ENCODE data around the gene GPR108.

Gene GPR108

GRCh38 chr19:6712692-6713670, 24.4 kb downstream of the GPR108 start:
- Histone ChIP-seq H3K4me2 (ENCODE audit: low read length) (no peak overlapping the region), H3K79me2 (ENCODE audit: low read length) (no peaks in the 10 kb centered on the region), H3K4me1 (ENCODE audit: low read length) (no peaks in the 10 kb centered on the region), H4K20me1 (ENCODE audit: insufficient read depth, low read length) (no peaks in the 10 kb centered on the region), H3K9ac (ENCODE audit: low read length) (no peak overlapping the region), H3K27me3 (ENCODE audit: low read depth, low read length) (peaks cover 24% of the 10 kb centered on the region), H3K9me3 (ENCODE audit: insufficient read depth, low read length) (no peaks in the 10 kb centered on the region), H3K4me3 (ENCODE audit: low read length) (no peak overlapping the region), H3K36me3 (replicated peaks; ENCODE audit: low read depth, low read length) (no peaks in the 10 kb centered on the region), H3K27ac (ENCODE audit: low read length) (no peak overlapping the region), H2AFZ (ENCODE audit: low read depth, low read length) (no peak overlapping the region)
- TF ChIP-seq CTCF (IDR thresholded peaks at IDR 0.05; ENCODE audit: low read depth, low read length) (no peak), EZH2phosphoT487 (IDR thresholded peaks at IDR 0.05; ENCODE audit: low read depth) (no peak)

- no peaks in the 10 kb centered on the region for H3K36me3 ChIP-seq (replicated peaks; ENCODE audit: low read depth, low read length)
- no peaks in the 10 kb centered on the region for H3K9me3 ChIP-seq (ENCODE audit: insufficient read depth, low read length)
- H3K4me1 ChIP-seq (ENCODE audit: low read length) = no peaks in the 10 kb centered on the region
- no peak overlapping the region for H3K4me3 ChIP-seq (ENCODE audit: low read length)
- H4K20me1 ChIP-seq (ENCODE audit: insufficient read depth, low read length) = no peaks in the 10 kb centered on the region
- no peak overlapping the region for H3K27ac ChIP-seq (ENCODE audit: low read length)
- peaks cover 21% of the 10 kb centered on the region for H3K27me3 ChIP-seq (ENCODE audit: low read depth, low read length)
- H2AFZ ChIP-seq (ENCODE audit: low read depth, low read length) = no peak overlapping the region
- TF ChIP-seq EZH2phosphoT487 (IDR thresholded peaks at IDR 0.05; ENCODE audit: low read depth) = no peak
- TF ChIP-seq CTCF (IDR thresholded peaks at IDR 0.05; ENCODE audit: low read depth, low read length) = no peak
- H3K79me2 ChIP-seq (ENCODE audit: low read length) = no peaks in the 10 kb centered on the region
- no peak overlapping the region for H3K9ac ChIP-seq (ENCODE audit: low read length)
- no peak overlapping the region for H3K4me2 ChIP-seq (ENCODE audit: low read length)
Observed at GRCh38 chr19:6712231-6712630, 25.1 kb downstream of the GPR108 start.

GRCh38 chr19:6711605-6712004, 25.8 kb downstream of the GPR108 start:
- no peak overlapping the region for H3K4me3 ChIP-seq (ENCODE audit: low read length)
- H3K27ac ChIP-seq (ENCODE audit: low read length) = no peak overlapping the region
- H3K36me3 ChIP-seq (replicated peaks; ENCODE audit: low read depth, low read length) = no peaks in the 10 kb centered on the region
- H3K4me2 ChIP-seq (ENCODE audit: low read length) = no peak overlapping the region
- peaks cover 20% of the 10 kb centered on the region for H3K27me3 ChIP-seq (ENCODE audit: low read depth, low read length)
- H4K20me1 ChIP-seq (ENCODE audit: insufficient read depth, low read length) = no peaks in the 10 kb centered on the region
- H3K4me1 ChIP-seq (ENCODE audit: low read length) = no peaks in the 10 kb centered on the region
- TF ChIP-seq CTCF (IDR thresholded peaks at IDR 0.05; ENCODE audit: low read depth, low read length) = no peak
- no peak for TF ChIP-seq EZH2phosphoT487 (IDR thresholded peaks at IDR 0.05; ENCODE audit: low read depth)
- H3K9me3 ChIP-seq (ENCODE audit: insufficient read depth, low read length) = no peaks in the 10 kb centered on the region
- H2AFZ ChIP-seq (ENCODE audit: low read depth, low read length) = no peak overlapping the region
- no peaks in the 10 kb centered on the region for H3K79me2 ChIP-seq (ENCODE audit: low read length)
- no peak overlapping the region for H3K9ac ChIP-seq (ENCODE audit: low read length)

GRCh38 chr19:6711078-6711361, 26.4 kb downstream of the GPR108 start:
- H3K9me3 ChIP-seq (ENCODE audit: insufficient read depth, low read length) = no peaks in the 10 kb centered on the region
- H2AFZ ChIP-seq (ENCODE audit: low read depth, low read length) = no peak overlapping the region
- TF ChIP-seq CTCF (IDR thresholded peaks at IDR 0.05; ENCODE audit: low read depth, low read length) (no peak), EZH2phosphoT487 (IDR thresholded peaks at IDR 0.05; ENCODE audit: low read depth) (no peak)
- peaks cover 20% of the 10 kb centered on the region for H3K27me3 ChIP-seq (ENCODE audit: low read depth, low read length)
- H3K4me3 ChIP-seq (ENCODE audit: low read length) = no peak overlapping the region
- no peaks in the 10 kb centered on the region for H3K36me3 ChIP-seq (replicated peaks; ENCODE audit: low read depth, low read length)
- no peak overlapping the region for H3K9ac ChIP-seq (ENCODE audit: low read length)
- H3K79me2 ChIP-seq (ENCODE audit: low read length) = no peaks in the 10 kb centered on the region
- no peaks in the 10 kb centered on the region for H3K4me1 ChIP-seq (ENCODE audit: low read length)
- no peak overlapping the region for H3K4me2 ChIP-seq (ENCODE audit: low read length)
- no peak overlapping the region for H3K27ac ChIP-seq (ENCODE audit: low read length)
- H4K20me1 ChIP-seq (ENCODE audit: insufficient read depth, low read length) = no peaks in the 10 kb centered on the region

Data from OCI-LY3 (cell line).